Activated CD4-positive, alpha-beta T cell treated with anti-CD3 and anti-CD28 coated beads, Interleukin-2, amount 50 U/mL, for 16 hours (primary cell): ENCODE results near the gene DOK6.
A peak's percentile ranks its signal among the peaks of the same experiment; 100 is the strongest.
"Not testable (repeated sequence)": the region's sequence is repeated elsewhere in the genome, so short reads cannot be mapped to it uniquely, and the experiment has no call there.

Experiments used
- DNase-seq: peaks from one replicate; pipeline ENCODE4 v3.0.0-alpha.2; 2020

DOK6 gene

DNA sequence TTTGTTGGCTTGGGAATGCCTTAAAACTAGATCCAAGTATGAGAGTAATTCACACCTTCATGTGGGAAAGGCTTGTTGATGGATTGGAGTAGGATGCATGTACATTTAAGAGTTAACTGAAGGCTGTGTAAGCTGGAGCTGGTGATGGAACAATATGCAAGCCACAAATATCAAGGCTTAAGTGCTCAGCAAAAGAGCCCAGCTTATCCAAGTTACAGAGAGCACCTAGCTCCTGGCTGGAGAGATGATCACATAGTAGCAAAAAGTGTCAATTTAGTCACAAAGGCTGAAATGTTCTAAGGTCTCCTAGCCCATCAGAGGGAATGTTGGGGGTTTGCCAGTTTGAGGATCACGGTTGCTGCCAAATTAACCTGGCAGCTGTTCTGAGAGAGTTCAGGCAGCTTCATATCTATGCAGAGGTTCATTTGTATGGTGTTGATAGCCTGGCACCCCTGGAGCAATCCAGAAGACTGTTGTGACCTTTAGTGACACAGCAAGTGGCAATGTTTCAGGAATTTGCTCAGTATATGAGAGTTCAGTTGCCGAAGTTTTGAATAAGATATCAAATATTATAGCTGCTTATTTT, 228.2 kb downstream of the DOK6 start:
- no peak for DNase-seq

DNA sequence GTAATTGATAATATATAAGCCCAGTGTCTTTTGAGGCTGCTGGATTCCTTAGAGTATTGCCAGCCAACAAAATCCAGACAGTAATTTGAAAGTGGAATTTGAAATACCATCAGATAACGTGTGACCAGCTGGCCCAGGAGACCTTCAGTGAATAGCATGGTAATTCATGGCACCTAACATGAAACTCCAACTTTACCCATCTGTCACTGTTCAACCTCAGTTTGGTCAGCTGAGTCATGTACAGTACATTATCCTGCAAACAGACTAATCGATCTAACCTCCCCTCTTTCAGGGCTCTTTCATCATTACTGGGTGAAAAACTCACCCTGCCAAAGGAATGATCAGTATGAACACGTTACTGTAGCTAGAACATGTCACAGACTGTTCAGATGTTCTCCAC, 230.6 kb downstream of the DOK6 start:
- no peak for DNase-seq

DNA sequence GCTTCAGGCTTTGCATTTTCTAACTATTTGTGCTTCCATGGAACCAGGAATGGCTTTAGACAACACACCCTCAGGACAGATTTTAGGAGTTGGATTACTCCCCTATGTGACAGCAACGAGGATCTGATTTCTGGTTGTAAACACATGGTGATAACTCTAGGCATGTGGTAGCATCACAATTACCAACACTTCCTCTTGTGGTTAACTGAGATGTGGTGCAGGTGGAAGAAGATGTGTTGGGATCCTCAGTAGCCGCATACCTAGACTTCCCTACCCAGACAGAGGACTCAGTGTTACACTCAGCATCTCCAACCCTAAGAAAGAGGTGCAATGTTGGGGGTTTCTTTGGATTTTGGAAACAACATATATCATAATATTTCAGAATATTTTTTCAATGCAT, 234.8 kb downstream of the DOK6 start:
- DNase-seq, result no peak

DNA sequence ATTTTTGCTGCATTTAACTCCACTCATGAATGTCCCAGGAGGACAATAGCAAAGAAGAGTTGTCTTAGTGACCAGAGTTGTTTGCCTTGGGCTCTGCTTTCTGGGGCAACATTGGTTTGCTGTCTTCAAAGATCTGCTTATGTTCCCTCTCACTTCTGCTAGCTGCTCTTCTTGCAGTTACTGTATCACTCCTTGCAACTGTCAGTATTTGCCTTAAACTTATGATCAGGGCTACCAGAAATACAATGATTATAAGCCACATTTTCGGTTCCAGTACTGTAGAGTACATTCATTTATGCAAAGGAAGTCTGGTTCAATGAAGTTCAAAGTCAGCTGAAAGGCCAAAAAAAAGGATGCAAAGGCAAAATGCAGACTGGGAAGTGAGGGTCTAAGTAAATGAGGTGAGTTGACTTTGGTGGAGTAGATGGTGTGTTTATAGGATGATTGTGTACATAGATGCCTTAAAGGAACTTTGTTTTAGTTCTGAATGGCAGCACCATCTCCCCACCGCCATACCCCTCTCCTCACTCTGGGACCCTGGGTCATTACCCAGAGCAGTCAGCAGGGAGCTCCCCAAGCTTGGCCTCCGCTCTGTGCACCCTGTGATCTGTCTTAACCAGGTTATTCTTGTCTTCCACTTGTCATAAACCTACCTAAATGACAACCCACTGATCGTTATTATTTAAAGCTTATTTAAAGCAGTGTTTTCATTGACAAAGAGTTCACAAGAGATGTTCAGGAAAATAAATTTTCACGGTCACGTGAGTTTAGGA, 236.0 kb downstream of the DOK6 start:
- DNase-seq, result peak; percentile 10

DNA sequence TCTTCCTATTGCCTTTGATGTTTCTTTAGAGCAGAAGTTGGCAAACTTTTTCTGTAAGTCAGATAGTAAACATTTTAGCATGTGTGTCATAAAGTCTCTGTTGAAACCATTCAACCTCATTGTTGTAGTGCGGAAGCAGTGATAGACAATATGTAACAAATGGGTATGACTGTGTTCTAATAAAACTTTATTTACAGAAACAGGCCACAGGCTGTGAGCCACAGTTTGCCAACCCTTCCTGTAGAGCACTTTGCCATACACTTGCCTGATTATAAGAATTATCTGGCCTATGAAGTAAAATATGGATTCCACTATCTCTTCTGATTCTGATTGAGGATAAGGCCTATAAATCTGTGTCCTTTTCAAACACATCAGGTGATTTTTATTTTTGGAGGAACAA, 237.4 kb downstream of the DOK6 start:
- no peak for DNase-seq

GRCh38 chr18:69647702-69648101, 247.0 kb downstream of the DOK6 start:
- no peak for DNase-seq

GRCh38 chr18:69648486-69648885, 247.8 kb downstream of the DOK6 start:
- DNase-seq, result no peak

DNA sequence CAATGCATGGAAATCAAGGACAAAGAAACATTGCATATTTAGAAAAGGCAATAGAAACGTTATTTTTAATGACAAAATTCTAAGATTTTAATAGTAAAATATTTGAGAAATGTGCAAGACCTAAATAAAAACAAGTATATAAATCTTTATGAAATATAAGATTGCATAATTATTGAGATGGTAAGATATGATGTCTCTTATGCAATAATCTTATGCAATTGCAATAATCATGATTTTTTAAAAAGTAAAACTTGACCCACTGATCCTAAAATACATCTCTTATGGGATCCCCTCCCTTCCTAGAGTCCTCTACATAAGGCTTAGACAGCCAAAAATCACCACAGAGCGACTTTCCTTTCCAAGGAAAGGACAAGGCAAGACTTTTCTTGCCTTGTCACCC, 249.0 kb downstream of the DOK6 start:
- DNase-seq, result no peak

DNA sequence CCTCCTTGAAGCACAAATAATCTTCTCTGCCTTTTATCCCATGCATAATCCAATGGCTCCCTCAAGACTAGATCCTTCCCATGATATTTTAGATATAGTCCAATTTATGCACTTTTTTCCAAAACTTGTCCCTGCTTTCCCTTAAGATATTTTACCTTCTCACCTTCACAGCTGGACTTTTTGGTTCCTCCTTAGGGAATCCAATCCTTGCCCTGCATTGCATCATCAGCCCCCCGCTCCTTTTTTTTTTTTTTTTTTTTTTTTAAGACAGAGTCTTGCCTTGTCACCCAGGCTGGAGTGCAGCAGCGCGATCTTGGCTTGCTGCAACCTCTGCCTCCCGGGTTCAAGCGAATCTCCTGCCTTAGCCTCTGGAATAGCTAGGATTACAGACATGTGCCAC, 250.6 kb downstream of the DOK6 start:
- no peak for DNase-seq

GRCh38 chr18:69655816-69656215, 255.1 kb downstream of the DOK6 start:
- DNase-seq, result no peak

DNA sequence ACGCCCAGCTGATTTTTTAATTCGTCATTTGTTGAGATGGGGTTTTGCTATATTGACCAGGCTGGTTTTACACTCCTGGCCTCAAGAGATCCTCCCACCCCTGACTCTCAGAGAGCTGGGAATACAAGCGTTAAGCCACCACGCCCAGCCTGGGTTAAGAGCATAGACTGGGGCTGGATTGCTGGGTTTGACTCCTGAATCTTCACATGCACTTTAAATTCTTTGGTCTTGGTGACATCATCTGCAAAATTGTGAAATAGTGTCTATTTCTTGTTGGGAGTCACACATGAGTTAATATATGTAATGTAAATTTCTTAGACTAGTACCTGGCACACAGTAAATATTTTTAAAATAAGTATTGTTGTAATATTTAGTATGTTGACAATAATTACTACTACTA, 257.4 kb downstream of the DOK6 start:
- DNase-seq, result no peak

GRCh38 chr18:69658685-69659084, 258.0 kb downstream of the DOK6 start:
- no peak for DNase-seq

DNA sequence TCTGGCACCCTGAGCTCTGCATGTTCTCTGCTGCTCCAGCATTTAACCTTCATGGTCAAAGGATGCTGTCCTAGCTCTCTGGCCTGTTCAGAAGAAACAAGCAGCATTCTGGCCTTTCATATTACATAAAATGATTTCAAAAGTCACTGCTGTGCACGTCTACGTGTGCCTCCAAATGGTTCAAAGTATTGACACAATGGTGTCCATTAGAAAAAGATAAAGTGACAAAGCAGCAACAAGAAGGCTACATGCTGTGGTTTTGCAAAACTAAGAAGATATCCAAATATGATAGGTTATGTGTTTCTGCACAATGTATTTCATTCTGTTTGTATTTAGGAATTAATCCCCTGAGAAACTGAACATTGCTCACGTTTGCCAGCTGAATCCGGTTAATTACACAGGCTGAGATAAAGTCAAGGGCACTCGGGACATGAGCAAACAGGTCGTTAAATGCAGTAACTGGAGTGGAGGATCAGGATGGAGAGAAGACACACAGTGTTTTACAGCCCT, 258.5 kb downstream of the DOK6 start:
- DNase-seq, result no peak

DNA sequence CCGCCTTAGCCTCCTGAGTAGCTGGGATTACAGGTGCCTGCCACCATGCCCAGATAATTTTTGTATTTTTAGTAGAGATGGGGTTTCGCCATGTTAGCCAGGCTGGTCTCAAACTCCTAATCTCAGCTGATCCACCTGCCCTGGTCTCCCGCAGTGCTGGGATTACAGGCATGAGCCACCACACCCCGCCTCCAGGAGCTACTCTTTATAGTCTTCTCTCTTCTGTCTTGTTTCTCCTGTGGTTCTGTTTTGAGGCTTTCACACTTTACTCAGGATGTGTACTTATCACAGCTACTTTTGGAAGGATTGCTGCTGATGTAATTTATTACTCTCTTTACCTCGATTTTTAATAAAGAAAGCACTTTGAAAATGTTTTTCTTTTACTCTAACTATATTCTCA, 261.4 kb downstream of the DOK6 start:
- not testable (repeated sequence) for DNase-seq

- no peak for DNase-seq
Observed at GRCh38 chr18:69664399-69664798, 263.7 kb downstream of the DOK6 start.

GRCh38 chr18:69674292-69674877, 273.7 kb downstream of the DOK6 start:
- no peak for DNase-seq

DNA sequence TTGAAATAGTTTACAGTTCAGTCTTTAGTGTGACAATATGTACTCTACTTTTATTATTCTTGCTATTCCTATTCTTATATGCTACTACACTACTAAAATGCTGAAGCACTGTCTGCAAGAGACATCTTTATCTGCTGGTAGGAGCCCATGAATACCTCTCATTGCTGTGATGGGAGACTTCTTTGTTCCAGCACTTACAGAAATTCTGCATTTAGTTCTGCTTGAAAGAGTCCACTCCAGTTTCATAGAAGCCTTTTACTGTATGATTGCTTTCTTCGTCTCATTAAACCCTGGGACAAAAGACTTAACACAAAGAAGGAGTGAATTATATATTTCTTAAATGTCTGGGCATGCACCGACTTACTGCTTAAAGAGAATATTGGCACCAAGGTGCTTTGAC, 274.3 kb downstream of the DOK6 start:
- no peak for DNase-seq

- no peak for DNase-seq
Observed at GRCh38 chr18:69677595-69677994, 276.9 kb downstream of the DOK6 start.

DNA sequence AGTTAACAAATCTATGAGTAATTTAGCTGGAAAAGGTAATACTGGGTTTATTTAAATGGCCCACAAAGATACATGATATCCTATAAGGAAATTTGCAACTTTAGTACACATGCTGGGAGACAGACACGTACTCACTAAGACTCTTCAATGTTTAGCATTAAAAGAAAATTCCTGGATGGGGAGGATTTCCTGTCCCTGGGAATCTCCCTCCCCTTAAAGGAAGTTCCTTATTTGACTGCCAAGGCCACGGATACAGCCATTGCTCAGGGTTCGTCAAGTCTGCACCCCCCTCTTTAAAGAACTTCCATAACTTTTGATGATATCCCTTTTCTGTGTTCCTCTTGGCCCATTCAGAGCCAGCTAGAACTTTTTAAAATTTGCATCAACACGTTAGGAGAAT, 279.4 kb downstream of the DOK6 start:
- DNase-seq, result no peak

DNA sequence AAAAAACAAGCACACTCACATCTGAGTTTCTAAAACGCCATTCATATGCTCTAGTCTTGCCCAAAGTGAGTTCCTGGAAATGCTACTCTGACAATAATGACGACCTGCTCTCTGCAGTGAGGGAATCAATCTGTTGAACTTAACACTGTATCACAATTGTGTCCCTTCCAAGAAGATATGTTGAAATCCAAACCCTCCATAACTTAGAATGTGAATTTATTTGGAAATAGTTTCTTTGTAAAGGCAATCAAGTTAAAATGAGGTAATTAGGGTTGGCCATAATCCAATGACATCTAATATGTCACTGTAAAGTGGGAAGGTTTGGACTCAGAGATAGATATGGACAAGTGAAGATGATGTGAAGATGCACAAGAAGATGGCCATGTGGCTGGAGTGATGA, 282.5 kb downstream of the DOK6 start:
- no peak for DNase-seq

- DNase-seq, result no peak
Observed at GRCh38 chr18:69684789-69685188, 284.1 kb downstream of the DOK6 start.

- no peak for DNase-seq
Observed at GRCh38 chr18:69686861-69687260, 286.2 kb downstream of the DOK6 start.

DNA sequence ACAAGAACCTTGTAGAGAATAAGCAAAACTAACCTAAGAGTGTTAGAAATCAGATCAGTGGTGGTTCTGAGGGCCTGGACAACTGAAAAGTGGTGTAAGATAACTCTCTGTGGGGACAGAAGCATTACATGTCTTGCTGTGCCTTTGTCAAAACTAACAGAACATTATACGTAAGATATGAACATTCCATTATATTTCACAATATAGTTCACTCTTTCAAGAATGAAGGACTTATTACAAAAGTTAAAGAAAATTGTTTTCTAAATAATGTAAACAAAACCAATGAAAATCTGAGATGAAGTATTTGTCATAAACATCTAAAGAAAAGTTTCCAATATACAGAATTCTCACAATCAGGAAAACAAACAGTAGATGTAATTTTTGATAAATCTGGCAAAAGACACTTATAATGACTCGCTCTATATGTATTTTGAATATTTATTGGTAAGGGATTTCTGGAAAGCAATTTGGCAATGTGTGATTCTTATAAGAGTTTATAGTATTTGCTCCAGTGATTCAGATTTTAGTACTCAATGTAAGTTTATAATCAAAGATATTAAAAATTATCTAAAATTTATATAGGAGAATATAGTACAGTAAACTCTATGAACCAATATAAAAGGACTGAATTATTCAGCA, 288.6 kb downstream of the DOK6 start:
- DNase-seq, result no peak
